MM.1S (cell line): ENCODE results near the gene FAM216B.

Source experiments
- EZH2 ChIP-seq: fragments of 300-600 bp; sonication (generic); optimal IDR thresholded peaks from 2 replicates; pipeline ENCODE3; 2017; ENCODE audit warnings: low read depth, mild to moderate bottlenecking, antibody characterized with exemption, low read length, mixed read lengths
- EZH2phosphoT487 ChIP-seq: fragments of 300-600 bp; sonication (generic); IDR thresholded peaks from 2 replicates; pipeline ENCODE4 v1.6.1; 2018; ENCODE audit warnings: antibody characterized with exemption, low read length
- TF ChIP-seq, protein P1 (sequence below): fragments of 300-600 bp; sonication (generic); IDR thresholded peaks from 2 replicates; pipeline ENCODE4 v1.5.1; 2016; ENCODE audit warnings: antibody characterized with exemption, low read length, mixed read lengths

DNA sequence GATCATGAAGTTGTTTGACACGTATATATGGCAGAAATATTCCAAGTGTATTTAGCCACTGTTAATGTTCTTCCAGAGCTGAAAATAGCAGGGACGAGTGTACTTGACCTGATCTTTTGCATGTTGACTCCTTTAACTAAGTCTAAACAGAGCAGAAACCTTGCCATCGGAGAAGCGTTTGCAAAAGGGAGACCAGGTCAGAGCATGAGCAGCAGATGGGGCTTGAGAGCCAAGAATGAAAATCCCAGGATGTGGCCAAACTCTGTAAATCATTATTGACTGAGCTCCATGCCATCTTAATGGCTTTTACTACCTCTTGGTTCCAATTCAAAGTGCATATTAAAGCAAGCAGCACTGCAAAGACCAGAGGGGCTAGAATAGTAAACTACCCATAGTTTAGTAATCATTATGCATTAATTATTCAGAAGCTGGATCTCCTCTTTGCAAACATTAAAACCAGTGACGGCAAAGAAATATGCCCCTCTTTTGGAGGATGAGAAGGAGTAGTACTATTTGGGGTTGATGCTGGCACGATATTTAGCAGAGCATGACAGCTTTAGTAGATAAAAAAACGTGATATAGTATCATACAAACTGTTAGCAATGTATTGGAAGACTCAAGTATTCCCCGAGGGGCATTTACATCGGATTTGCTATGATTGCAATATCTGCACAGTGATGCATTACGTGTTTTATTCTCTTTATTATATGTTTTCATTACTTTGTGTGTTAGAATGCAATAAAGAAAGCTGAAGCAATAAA, 55.7 kb downstream of the FAM216B start:
- TF ChIP-seq, protein P1, sequence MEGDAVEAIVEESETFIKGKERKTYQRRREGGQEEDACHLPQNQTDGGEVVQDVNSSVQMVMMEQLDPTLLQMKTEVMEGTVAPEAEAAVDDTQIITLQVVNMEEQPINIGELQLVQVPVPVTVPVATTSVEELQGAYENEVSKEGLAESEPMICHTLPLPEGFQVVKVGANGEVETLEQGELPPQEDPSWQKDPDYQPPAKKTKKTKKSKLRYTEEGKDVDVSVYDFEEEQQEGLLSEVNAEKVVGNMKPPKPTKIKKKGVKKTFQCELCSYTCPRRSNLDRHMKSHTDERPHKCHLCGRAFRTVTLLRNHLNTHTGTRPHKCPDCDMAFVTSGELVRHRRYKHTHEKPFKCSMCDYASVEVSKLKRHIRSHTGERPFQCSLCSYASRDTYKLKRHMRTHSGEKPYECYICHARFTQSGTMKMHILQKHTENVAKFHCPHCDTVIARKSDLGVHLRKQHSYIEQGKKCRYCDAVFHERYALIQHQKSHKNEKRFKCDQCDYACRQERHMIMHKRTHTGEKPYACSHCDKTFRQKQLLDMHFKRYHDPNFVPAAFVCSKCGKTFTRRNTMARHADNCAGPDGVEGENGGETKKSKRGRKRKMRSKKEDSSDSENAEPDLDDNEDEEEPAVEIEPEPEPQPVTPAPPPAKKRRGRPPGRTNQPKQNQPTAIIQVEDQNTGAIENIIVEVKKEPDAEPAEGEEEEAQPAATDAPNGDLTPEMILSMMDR, result no peak
- no peak for TF ChIP-seq EZH2
- TF ChIP-seq EZH2phosphoT487, result no peak
